GM18526 (cell line): ENCODE results near the gene CKB.

Source experiments
- POLR2A ChIP-seq: IDR thresholded peaks from 3 replicates; pipeline ENCODE4 v1.6.1; 2011; ENCODE audit not compliant: insufficient read length; ENCODE audit errors: extremely low read depth

Gene CKB

GRCh38 chr14:103552011-103552845 lies 29.6 kb upstream of the CKB start:
- no peak for TF ChIP-seq POLR2A

GRCh38 chr14:103551338-103551762 lies 28.7 kb upstream of the CKB start:
- TF ChIP-seq POLR2A, result no peak

GRCh38 chr14:103550451-103551337 lies 28.1 kb upstream of the CKB start:
- TF ChIP-seq POLR2A, result no peak

GRCh38 chr14:103549361-103550311 lies 27.0 kb upstream of the CKB start:
- TF ChIP-seq POLR2A, result no peak

GRCh38 chr14:103548463-103549351 lies 26.1 kb upstream of the CKB start:
- TF ChIP-seq POLR2A, result no peak

GRCh38 chr14:103547941-103548462 lies 25.4 kb upstream of the CKB start:
- TF ChIP-seq POLR2A, result no peak

- TF ChIP-seq POLR2A, result no peak
Measured at GRCh38 chr14:103547455-103547940, 24.9 kb upstream of the CKB start.

- no peak for TF ChIP-seq POLR2A
Measured at GRCh38 chr14:103546652-103547454, 24.2 kb upstream of the CKB start.

- no peak for TF ChIP-seq POLR2A
Measured at GRCh38 chr14:103545915-103546651, 23.5 kb upstream of the CKB start.

GRCh38 chr14:103545219-103545914 lies 22.7 kb upstream of the CKB start:
- TF ChIP-seq POLR2A, result no peak

- no peak for TF ChIP-seq POLR2A
Measured at GRCh38 chr14:103544388-103545218, 22.0 kb upstream of the CKB start.
